NCI-H510A (cell line): Measurements from ENCODE around the gene ARPC1A.
"Not testable (repeated sequence)": the region's sequence is repeated elsewhere in the genome, so short reads cannot be mapped to it uniquely, and the experiment has no call there.

ENCODE experiments used
- DNase-seq: peaks from one replicate; lab custom pipeline; 2025; lab: John Stamatoyannopoulos, UW

Gene ARPC1A

DNA sequence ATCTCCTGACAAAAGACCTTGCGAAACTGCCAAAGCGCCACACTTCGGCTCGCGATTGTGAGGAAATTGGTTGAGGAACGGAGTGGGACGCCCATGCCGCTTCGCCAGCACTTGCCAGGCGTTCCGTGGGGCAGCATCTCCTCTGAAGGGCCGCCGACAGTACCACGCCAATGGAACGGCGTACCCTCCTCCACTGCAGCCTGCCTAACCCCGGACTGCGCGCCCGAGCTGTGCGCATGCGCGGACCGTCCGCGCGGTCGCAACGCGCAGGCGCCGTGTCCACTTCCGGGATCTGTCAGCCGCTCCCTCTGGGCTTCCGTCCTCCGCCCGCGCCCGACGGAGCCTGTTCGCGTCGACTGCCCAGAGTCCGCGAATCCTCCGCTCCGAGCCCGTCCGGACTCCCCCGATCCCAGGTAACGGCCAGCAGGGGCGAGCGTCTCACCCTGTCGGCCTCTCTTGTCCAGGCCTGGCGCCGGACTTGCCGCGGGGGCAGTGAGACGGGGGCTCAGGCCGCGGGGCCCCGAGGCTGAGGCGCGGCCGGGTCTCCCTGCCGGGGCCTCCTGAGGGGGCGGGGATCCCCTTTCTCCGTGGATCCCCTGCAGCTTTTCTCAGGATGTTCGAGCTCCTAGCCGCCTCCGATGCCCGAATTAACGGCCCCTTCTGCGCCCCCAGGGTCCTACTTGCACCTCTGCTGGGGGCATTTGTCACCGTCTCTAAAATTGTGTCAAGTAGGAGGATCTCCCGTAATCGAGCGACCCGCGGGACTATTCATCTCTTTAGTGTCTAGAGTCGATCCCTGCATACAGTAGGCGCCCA lies at the start of gene ARPC1A:
ARPC1A (plus strand) TSS at position 307 of the 816 bp plus-strand sequence. CDS start 7,456 bp downstream, outside the sequence.
- DNase-seq: peak; percentile 60

DNA sequence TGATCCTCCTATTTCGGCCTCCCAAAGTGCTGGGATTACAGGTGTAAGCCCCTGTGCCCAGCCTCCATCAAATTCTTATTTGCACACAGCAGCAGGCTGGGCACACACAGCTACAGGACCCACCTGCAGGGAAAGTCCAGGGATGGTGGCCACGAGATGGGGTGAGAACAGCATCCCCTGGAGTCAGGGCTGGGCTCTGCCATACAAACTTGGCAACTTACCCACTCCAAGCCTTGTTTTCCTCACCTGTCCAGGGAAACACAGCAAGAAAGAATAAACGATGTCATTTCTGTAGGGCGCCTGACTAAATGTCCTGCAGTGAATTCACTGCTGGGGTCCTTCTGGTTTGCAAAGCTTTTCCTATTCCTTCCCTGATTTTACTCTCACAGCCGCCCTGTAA lies 47.5 kb upstream of the ARPC1A start:
- DNase-seq: no peak

GRCh38 chr7:99284165-99284564 lies 41.5 kb upstream of the ARPC1A start:
- DNase-seq: not testable (repeated sequence)

DNA sequence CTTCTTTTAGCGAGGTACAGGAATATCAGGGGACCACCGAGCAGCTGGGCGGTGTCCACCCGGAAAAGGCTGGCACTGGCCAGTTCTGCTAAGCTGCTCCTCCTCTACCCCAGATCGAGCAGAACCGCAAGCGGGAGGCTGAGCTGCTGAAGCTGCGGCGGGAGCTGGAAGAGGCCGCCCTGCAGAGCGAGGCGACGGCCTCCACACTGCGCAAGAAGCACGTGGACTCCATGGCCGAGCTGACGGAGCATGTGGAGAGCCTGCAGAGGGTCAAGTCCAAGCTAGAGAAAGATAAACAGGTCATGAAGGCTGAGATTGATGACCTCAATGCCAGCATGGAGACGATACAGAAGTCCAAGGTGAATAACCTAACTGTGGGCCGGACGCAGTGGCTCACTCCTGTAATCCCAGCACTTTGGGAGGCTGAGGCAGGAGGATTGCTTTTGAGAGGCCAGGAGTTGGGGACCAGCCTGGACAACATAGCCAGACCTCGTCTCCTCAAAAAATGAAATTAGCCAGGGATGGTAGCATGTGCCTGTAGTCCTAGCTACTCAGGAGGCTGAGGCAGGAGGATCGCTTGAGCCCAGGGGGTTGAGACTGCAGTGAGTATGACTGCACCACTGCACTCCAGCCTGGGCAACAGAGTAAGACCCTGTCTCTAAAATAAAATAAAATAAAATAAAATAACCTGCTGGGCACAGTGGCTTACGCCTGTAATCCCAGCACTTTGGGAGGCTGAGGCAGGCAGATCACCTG lies 37.7 kb upstream of the ARPC1A start:
- DNase-seq: no peak

DNA sequence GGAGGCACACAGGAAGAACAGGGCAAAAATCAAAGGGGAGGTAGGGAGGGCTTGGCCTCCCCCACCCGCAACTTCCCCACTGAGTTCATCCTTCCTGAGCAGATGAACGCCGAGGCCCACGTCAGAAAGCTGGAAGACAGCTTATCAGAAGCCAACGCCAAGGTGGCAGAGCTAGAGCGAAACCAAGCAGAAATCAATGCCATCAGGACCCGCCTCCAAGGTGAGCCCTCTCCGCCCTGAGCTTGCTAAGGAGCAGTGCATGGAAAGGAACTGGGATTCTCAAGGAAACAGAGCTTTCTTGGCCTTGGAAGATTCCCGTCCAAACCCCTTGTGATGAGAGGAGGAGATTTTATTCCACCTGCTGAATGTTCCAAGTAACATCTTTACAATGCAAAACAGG lies 36.5 kb upstream of the ARPC1A start:
- DNase-seq: no peak

DNA sequence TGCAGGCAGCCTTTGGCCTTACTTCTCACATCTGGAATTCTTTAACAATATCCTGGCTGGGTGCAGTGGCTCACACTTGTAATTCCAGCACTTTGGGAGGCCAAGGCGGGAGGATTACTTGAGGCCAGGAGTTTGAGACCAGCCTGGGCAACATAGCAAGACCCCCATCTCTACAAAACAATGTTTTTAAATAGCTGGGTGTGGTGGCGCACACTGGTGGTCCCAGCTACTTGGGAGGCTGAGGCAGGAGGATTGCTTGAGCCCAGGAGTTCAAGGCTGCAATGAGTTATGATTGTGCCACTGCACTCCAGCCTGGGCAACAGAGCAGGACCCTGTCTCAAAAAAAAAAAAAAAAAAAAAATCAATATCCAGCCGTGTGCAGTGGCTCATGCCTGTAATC lies 35.5 kb upstream of the ARPC1A start:
- DNase-seq: not testable (repeated sequence)

DNA sequence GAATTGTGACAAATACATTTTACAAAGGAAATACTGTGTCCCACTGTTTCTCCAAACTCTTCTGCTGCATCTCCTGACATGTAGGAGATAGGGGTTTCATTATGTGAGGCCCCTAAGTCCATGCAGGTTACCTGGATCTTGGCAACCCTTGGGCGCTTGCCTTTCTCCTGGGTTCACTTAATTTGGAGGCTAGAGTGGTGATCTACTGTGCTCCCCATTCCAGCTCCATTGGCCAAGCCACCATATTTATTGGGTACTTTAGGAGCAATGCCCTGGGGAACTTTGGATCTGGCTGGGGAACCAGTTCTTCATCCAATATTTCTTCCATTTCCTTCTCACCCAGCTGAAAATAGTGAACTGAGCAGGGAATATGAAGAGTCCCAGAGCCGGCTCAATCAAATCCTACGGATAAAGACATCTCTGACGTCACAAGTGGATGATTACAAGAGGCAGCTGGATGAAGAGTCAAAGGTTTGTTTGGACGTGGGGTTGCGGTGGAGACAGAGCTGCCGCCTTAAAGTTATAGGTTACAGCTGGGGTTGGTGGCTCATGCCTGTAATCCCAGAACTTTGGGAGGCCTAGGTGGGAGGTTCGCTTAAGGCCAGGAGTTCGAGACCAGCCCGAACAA lies 34.6 kb upstream of the ARPC1A start:
- DNase-seq: peak; percentile 40

DNA sequence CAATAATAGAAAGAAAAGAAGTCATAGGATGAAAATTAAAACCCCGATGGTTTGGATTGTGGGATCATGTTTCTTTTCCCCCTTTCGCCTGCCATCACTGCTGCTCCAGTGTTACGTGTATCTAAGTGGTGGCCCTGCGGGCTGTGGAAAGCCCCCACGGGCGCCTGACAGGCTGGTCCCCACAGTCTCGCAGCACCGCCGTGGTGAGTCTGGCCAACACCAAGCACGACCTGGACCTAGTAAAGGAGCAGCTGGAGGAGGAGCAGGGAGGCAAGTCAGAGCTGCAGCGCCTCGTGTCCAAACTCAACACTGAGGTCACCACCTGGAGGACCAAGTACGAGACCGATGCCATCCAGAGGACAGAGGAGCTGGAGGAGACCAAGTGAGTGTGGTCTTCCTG lies 33.6 kb upstream of the ARPC1A start:
- no peak for DNase-seq

- no peak for DNase-seq
Measured at GRCh38 chr7:99293167-99293566, 32.5 kb upstream of the ARPC1A start.

DNA sequence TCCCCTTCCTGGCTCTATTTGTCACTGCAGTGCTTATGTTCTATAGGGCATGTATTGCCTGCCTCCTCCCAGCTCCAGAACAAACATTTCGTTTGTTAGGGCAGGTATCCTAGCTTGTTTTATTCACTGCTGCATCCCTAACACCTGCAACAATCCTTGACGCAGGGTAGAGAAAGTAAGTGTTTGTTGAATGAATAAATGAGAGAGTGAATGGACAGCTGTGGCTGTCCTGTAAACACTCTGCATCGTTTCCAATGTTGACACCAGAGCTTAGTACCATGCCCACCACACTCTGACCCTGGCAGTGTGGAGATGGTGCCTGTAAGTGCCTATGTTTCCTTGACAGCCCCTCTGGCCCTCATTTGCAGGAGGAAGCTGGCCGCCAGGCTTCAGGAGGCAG lies 32.0 kb upstream of the ARPC1A start:
- DNase-seq: no peak

DNA sequence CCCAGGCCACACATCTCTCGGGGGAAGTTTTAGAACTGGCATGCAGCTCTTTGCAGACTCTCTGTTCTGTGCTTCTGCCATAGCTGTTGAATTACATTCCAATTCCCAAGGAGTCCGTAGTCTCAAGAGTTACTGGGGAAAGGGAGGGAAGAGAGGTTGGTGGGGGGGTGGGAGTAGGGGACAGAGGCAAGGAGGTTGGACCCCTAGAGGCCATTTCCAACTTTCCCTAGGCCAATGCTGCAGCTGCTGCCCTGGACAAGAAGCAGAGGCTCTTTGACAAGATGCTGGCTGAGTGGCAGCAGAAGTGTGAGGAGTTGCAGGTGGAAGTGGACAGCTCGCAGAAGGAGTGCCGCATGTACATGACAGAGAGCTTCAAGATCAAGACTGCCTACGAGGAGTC lies 29.2 kb upstream of the ARPC1A start:
- DNase-seq: no peak

DNA sequence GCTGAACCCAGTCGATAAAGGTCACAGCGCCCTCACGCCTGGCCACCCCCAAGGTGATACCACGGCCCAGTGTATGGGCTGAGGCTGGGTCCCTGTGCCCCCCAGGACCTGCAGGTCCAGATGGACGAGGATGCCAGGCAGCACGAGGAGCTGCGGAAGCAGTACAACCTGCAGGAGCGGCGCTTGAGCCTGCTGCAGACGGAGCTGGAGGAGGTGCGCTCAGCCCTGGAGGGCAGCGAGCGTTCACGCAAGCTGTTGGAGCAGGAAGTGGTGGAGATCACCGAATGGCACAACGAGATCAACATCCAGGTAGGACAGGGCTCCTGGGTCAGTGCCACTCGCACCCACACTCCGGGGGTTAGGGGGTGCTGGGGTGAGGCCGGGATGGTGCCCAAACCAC lies 24.2 kb upstream of the ARPC1A start:
- no peak for DNase-seq

GRCh38 chr7:99305473-99306260 lies 20.0 kb upstream of the ARPC1A start:
- DNase-seq: no peak

- DNase-seq: no peak
Measured at GRCh38 chr7:99308461-99309074, 17.1 kb upstream of the ARPC1A start.

DNA sequence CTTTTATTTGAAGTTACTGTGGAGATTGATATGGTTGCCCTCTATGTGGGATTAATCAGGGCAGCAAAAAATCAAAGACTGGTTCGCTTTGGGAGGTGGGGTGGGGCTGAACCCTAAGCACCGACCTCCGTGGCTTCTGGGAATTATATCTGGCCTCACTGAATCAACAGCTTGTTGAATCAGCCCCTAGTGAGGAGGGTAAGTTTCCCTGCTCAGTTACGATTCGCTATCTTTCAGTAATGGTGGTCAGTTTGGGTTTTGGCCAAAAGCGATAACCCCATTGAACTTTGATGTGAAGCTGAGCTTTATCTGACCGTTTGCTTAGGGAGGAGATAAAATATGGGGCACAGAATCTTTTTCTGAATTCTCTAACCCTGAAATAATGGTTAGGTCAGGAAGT lies 16.6 kb upstream of the ARPC1A start:
- no peak for DNase-seq

- DNase-seq: no peak
Measured at GRCh38 chr7:99310004-99310403, 15.7 kb upstream of the ARPC1A start.

DNA sequence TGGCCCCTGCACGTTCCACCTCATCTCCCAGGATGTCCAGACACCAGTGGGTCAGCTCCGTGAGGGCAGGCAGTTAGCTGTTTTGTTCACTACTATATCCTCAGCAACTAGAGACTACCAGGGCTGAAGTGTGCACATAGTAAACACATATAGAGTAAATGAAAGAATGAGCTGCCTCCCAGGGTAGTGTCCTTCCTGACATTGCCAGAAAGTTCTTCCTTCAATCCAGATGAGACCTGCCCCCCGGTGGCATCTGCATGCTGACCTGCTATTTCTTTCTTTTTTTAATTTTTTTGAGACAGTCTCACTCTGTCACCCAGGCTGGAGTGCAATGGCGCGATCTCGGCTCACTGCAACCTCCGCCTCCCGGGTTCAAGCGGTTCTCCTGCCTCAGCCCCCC lies 14.0 kb upstream of the ARPC1A start:
- DNase-seq: no peak

- DNase-seq: no peak
Measured at GRCh38 chr7:99312316-99313203, 13.1 kb upstream of the ARPC1A start.

DNA sequence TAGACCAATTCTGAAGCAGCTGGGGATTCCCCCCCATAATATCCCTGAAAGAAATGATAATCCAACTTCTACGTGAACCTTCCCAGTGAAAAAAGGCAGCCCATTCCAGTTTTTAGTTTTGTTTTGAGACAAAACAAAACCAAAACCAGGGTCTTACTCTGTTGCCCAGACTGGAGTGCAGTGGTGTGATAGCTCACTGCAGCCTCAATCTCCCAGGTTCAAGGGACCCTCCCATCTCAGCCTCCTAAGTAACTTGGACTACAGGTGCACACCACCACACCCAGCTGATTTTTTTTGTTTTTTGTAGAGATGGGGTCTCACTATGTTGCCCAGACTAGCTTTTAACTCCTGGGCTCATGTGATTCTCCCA lies 12.5 kb upstream of the ARPC1A start:
- no peak for DNase-seq

- no peak for DNase-seq
Measured at GRCh38 chr7:99314504-99314903, 11.2 kb upstream of the ARPC1A start.

GRCh38 chr7:99320371-99320770 lies 5.3 kb upstream of the ARPC1A start:
- no peak for DNase-seq
